DMS153 treated with DMSO at 0.1 percent for 48 hours (cell line): ENCODE results near the gene RIPK4.
"Not testable (repeated sequence)": the region's sequence is repeated elsewhere in the genome, so short reads cannot be mapped to it uniquely, and the experiment has no call there.

Experiments
- DNase-seq: peaks from one replicate; lab custom pipeline; 2025; ENCODE audit not compliant: unreplicated experiment; lab: John Stamatoyannopoulos, UW

The RIPK4 gene

GRCh38 chr21:41796476-41797080 is 29.7 kb upstream of the RIPK4 start:
- DNase-seq = no peak

- DNase-seq = no peak
Measured at GRCh38 chr21:41795726-41796125, 28.9 kb upstream of the RIPK4 start.

DNA sequence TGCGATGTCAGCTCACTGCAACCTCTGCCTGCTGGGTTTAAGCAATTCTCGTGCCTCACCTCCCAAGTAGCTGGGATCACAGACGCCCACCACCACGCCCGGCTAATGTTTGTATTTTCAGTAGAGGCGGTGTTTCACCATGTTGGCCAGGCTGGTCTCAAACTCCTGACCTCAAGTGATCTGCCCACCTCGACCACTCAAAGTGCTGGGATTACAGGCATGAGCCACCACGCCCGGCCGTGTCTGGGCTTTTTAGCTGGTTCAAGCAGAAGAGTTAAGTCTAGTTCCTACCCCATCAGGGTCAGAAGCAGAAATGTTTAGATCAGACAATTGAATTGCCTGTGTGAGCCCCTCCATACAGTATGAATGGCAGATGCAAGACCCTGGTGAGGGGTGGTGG is 27.7 kb upstream of the RIPK4 start:
- no peak for DNase-seq

- no peak for DNase-seq
Measured at GRCh38 chr21:41792711-41793110, 25.9 kb upstream of the RIPK4 start.

GRCh38 chr21:41786509-41786987 is 19.7 kb upstream of the RIPK4 start:
- DNase-seq = no peak

DNA sequence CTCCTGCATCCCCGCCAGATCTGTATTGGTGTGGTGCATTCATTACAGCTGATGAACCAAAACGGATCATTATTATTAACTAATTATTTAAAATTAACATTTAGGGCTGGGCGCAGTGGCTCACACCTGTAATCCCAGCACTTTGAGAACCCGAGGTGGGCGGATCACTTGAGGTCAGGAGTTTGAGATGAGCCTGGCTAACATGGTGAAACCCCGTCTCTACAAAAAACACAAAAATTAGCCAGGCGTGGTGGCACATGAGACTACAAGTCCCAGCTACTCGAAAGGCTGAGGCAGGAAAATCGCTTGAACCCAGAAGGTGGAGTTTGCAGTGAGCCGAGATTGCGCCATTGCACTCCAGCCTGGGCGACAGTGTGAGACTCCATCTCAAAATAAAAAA is 18.4 kb upstream of the RIPK4 start:
- DNase-seq = not testable (repeated sequence)

DNA sequence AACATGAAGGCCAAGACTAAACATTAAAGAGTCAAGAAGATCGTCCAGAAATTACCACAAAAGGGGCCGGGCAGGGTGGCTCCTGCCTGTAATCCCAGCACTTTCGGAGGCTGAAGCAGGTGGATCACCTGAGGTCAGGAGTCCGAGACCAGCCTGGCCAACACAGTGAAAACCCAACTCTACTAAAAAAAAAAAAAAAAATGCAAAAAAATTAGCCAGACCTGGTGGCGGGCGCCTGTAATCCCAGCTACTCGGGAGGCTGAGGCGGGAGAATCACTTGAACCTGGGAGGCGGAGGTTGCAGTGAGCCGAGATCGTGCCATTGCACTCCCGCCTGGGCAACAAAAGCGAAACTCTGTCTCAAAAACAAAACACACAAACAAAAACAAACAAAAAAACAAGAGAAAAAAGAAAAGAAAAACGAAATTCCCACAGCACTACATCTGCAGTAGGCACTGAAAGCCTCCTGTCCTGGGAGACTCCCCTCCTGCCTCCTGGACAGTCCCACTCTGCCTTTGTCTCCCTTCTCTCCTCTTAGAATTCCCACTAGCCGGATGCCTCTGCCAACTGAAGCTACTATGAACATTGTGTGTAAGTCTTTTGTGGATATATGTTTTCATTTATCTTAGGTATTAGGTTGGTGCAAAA is 17.7 kb upstream of the RIPK4 start:
- DNase-seq = no peak

DNA sequence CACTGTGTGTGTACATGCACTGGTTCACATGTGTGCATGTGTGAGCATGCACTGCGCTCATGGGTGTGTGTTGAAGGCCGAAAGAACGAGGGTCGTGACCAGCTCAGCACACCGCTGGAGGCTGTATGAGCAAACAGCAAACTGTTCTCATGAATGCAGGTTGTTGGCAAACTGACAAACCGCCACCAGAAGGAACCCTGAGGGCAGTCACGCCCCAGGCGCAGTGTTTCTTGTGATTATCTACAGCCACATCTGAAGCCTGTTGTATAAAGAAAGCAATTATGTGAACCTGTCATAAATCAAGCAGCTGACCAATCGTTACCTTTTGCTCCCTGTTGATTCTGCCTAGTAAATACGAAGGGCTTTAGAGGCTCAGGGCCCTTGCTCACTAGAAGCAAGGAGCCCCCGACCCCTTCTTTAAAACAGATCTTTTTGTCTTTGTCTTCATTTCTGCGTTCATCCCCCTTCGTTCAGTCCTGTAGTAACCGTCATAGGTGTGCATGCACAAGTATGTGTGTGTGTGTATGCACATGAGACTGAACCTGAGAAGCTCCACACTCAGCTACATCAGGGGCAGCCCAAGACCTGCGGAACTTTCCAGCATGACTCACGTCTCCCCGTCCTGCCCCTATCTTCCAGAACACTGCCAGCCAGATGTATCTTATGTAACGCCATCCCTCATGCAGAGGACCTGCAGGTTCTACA is 16.8 kb upstream of the RIPK4 start:
- DNase-seq = no peak

DNA sequence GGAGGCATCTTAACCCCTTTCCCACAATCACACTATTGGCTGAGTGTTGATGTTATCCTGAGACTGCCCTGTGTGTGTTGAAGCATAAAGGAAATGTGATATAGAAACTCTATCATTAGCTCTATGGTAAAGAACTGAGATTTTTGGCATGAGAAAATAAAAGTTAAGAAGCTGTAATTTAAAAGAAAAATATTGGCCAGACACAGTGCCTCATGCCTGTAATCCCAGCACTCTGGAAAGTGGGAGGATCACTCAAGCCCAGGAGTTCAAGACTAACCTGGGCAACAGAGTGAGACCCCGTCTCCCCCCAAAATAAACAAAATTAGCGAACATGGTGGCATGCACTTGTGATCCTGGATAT is 14.2 kb upstream of the RIPK4 start:
- no peak for DNase-seq

GRCh38 chr21:41780337-41781049 is 13.6 kb upstream of the RIPK4 start:
- DNase-seq = no peak

DNA sequence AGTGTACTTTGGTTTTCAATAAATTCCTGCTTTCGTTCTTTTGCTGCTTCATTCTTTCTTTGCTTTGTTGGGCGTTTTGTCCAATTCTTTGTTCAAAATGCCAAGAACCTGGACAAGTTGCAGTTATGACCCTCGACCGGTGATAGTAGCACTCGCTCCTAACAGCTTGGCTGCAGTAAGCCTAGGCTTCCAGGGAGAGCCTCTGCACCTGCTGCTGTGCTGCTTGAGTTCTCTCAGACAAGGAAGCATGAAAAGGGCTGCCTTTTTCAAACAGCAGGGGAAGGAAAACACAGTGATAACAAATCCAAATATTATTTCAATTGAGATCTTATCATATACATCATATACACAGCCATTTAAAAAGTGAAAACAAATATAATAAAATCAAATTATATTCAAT is 12.8 kb upstream of the RIPK4 start:
- peak; percentile 35 for DNase-seq

DNA sequence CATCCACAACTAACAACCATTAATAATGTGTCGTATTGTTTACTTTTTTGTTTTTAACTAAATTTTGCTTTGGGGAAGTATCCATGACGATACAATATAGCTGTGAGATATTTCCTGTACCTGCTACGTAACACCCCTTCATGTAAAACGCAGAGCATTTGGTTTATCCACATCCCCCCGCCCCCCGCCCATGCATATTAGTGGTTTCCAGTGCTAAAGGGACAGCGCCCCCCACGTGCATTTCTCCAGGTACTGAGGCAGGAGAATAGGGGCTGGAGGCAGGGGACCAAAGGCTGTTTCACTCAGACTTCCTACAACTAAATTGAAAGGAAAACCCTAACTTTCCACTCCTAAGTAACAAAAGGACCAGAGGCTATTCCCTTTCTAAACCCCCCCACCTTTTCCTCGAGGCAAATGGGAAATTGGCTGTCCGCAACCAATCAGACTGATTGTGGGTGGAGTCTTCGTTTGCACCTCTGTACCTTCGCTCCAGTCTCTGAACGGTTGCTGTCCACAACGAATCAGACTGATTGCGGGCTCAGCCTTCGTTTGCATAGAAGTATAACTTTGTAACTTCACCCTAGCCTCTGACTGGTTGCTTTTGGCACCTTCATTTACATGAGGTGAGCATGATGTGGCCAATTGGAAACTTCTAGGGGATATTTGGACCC is 12.2 kb upstream of the RIPK4 start:
- DNase-seq = peak; percentile 39

DNA sequence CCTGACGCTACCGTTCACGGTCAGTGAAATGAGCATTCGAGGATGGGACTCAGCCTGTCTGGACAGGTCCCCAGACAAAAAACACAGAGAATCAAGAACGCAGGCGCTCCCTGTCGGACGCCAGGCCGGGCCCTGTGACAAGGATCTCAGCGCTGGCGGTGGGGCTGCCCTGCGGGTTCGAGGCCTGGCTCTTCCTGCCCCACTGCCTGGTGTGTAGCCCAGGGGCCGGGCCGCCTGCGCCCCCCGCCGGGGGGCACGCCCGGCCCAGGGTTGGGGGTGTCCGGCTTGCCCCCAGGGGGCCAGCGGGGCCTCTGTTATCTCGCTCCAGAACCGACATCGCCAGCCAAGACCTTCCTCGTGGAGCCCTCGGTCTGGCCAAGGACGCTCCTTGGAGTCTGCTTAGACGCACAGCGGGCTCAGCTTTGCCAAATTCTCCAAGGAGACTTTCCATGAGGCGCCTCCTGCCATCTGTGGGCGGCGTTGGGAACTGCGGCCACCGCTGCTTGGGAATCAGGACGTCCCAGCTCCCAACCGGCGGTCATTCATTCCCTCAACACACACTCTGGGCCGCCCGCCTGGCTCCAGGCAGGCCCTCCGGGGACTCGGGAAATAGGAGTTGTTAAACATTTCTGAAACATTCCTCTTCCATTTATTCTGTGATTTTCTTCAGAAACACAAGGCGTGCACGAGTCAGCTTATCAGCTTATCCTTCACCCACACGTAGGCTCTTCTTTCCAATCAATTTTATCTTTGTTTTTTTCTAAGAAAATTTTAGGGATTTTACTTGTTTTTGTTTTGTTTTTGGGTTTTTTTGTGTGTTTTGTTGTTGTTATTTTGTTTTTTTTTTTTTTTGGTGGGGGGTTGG is 11.3 kb upstream of the RIPK4 start:
- peak; percentile 66 for DNase-seq

DNA sequence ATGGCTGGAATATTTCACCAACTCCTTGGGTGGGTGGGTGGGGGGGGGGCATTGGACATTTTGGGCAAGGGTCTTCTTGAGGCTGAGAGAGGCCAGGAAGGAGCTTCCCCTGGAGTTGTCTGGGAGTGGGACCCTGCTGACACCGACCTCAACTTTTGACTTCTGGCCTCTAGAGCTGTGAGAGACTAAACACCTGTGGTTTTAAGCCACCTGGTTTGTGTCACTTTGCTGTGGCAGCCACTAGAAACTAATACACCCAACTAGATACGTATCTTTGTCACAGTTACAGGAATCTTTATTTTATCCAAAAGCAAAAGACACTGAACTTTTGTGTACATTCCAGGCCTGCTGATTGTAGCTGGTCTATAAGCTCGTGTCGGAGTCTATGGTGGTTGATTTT is 9.9 kb upstream of the RIPK4 start:
- DNase-seq = no peak

DNA sequence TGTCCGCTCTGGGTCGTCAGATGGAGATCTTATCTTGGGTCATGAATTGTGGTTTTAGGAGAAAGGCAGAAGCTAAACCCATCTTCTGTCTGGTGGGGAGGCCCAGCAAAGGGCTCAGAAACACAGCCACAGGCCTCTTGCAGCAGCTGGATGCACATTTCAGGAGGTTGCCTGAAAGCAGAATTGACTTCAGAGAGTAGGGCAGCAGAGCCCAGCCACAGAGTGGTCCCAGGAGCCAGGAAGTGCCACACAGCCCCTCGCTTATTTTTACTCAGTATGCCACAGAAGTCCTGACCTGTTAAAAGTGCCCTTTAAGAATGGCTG is 8.3 kb upstream of the RIPK4 start:
- DNase-seq = no peak

DNA sequence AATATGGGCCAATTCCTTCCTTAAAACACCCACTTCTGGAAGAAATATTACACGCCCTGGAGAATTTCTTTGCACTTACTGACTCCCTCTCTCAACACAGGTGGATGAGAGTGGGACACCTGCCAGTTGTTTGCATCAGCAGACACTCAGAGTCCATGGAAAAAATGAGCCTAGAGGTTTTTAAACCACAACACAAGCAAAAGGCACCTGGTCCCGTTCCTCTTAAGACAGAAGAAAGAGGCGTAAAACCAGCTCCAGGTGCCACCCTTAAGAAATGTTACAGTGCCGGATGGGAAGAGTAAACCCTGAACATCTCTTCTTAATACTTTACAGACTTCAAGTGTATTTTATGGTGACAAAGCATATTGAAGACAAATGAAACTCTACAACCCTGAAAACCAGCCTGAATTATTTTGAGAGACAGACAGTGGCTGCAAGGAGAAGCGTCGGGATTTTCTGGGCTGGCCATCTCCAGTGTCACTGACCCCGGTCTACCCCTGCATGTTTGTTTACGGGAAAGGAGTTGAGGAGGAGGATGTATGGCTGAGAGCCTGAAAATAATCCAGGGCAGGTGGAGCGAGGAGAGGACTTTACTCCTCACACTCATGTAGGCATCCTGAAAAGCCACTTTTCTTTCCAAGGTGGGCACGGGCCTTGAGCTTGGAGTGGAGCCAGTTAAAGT is 7.8 kb upstream of the RIPK4 start:
- no peak for DNase-seq

GRCh38 chr21:41772351-41773080 is 5.7 kb upstream of the RIPK4 start:
- no peak for DNase-seq

- no peak for DNase-seq
Measured at GRCh38 chr21:41771625-41771945, 4.7 kb upstream of the RIPK4 start.

DNA sequence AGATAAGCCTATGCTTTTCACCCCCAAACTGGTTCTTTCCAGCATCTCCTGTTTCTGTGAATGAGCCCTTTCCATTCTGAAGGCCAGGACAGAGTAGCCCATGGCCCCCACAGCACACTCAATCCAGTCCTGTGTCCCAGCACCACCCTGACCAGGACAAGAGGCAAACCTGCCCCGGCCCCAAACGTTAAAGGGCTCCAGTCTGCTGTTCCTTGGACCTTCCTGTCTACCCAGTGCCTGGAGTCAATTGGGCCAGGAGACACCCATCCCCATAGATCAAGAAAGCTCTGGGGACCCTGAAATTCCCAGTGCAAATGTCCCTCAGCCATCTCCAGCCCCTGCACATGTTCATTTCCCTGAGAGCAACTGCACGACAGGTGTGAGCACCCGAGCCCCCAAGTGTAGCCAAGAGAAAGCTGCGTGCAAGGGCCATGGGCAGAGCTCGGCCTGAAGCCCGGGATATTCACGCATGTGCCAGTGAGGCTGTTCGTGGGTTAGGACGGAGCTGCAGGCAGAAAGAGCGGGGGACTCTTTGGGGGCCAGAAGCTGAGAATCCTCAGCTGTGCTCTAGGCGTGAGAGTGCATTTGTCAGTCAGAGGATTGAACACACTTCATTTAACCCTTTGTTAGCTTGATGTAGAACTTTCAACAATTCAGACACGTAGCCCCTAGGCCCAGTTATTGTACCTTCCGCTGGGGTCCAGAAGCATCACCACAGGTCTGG is 4.2 kb upstream of the RIPK4 start:
- no peak for DNase-seq
